HG02588 (cell line): ENCODE results near the gene PLAAT3.
"Not testable (repeated sequence)": the region's sequence is repeated elsewhere in the genome, so short reads cannot be mapped to it uniquely, and the experiment has no call there.

ENCODE experiments used
- ATAC-seq: cut with Tn5 transposase; IDR thresholded peaks from one replicate; pipeline ENCODE4 v1.9.1; 2021; ENCODE audit warnings: mild to moderate bottlenecking, moderate library complexity; ENCODE audit not compliant: unreplicated experiment

Gene PLAAT3

GRCh38 chr11:63547061-63547460 is 67.2 kb downstream of the PLAAT3 start:
- ATAC-seq: no peak

GRCh38 chr11:63543711-63544110 is 70.5 kb downstream of the PLAAT3 start:
- no peak for ATAC-seq

GRCh38 chr11:63542506-63542905 is 71.7 kb downstream of the PLAAT3 start:
- not testable (repeated sequence) for ATAC-seq

GRCh38 chr11:63537293-63538101 is 76.7 kb downstream of the PLAAT3 start:
- no peak for ATAC-seq

GRCh38 chr11:63536669-63537292 is 77.5 kb downstream of the PLAAT3 start, which contains the start of gene PLAAT4:
TSS of gene PLAAT4 (plus strand) at chr11:63536808. CDS start at chr11:63536869, 61 bp downstream.
- no peak for ATAC-seq

- ATAC-seq: no peak
Measured at GRCh38 chr11:63535734-63536133, 78.5 kb downstream of the PLAAT3 start.

- peak; percentile 41 for ATAC-seq
Measured at GRCh38 chr11:63534895-63535461, 79.3 kb downstream of the PLAAT3 start.

- no peak for ATAC-seq
Measured at GRCh38 chr11:63534076-63534475, 80.2 kb downstream of the PLAAT3 start.

GRCh38 chr11:63532799-63533475 is 81.3 kb downstream of the PLAAT3 start:
- ATAC-seq: no peak

- ATAC-seq: no peak
Measured at GRCh38 chr11:63532117-63532516, 82.1 kb downstream of the PLAAT3 start.

GRCh38 chr11:63531074-63531792 is 83.0 kb downstream of the PLAAT3 start:
- not testable (repeated sequence) for ATAC-seq

GRCh38 chr11:63530021-63530420 is 84.2 kb downstream of the PLAAT3 start:
- ATAC-seq: no peak

- not testable (repeated sequence) for ATAC-seq
Measured at GRCh38 chr11:63529373-63529772, 84.9 kb downstream of the PLAAT3 start.

- ATAC-seq: not testable (repeated sequence)
Measured at GRCh38 chr11:63528729-63529278, 85.4 kb downstream of the PLAAT3 start.

GRCh38 chr11:63528156-63528555 is 86.1 kb downstream of the PLAAT3 start:
- not testable (repeated sequence) for ATAC-seq

- no peak for ATAC-seq
Measured at GRCh38 chr11:63527667-63528066, 86.6 kb downstream of the PLAAT3 start.
